HG02943 (cell line): ENCODE results near the gene TAF5.
"Not testable (repeated sequence)": the region's sequence is repeated elsewhere in the genome, so short reads cannot be mapped to it uniquely, and the experiment has no call there.

ENCODE experiments used
- ATAC-seq: cut with Tn5 transposase; IDR thresholded peaks from one replicate; pipeline ENCODE4 v1.9.1; 2021; ENCODE audit warnings: mild to moderate bottlenecking, low read depth, moderate library complexity; ENCODE audit not compliant: unreplicated experiment

The TAF5 gene

DNA sequence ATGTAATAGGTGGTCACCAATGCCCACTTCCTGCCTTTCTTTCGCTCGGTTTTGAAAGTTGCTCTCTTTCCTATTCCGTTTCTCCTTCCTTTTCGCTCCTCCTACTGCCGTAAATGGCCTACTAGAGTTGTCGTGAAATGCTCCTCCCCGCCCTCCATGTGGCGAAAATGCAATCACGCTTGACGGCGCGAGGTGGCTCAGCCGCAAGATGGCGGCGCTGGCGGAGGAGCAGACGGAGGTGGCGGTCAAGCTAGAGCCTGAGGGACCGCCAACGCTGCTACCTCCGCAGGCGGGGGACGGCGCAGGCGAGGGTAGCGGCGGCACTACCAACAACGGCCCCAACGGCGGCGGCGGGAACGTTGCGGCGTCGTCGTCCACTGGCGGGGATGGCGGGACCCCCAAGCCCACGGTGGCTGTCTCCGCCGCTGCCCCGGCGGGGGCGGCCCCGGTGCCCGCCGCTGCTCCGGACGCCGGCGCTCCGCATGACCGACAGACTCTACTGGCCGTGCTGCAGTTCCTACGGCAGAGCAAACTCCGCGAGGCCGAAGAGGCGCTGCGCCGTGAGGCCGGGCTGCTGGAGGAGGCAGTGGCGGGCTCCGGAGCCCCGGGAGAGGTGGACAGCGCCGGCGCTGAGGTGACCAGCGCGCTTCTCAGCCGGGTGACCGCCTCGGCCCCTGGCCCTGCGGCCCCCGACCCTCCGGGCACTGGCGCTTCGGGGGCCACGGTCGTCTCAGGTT is at the start of gene TAF5:
TAF5 (plus strand) TSS at position 195 of the 737 bp plus-strand sequence; CDS start at position 209, 14 bp downstream.
- peak; percentile 59 for ATAC-seq

DNA sequence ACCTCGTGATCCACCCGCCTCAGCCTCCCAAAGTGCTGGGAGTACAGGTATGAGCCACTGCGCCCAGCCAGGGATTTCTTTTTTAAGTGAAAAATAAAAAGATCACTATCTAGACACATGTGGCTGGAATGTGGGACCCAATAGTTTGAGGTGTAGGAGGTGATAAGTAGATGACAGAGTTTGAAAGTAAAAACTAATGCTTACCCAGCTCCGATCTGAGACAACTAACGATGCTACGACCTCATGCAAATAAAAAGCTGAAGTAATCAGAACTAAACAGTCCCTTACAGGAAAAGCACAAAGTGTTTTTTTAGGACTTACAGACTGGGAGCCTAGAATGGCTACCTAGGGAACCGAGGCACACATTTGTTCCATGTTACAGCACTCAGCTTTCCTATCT is 39.9 kb upstream of the TAF5 start:
- ATAC-seq: no peak

GRCh38 chr10:103333934-103334520 is 33.7 kb upstream of the TAF5 start:
- no peak for ATAC-seq

DNA sequence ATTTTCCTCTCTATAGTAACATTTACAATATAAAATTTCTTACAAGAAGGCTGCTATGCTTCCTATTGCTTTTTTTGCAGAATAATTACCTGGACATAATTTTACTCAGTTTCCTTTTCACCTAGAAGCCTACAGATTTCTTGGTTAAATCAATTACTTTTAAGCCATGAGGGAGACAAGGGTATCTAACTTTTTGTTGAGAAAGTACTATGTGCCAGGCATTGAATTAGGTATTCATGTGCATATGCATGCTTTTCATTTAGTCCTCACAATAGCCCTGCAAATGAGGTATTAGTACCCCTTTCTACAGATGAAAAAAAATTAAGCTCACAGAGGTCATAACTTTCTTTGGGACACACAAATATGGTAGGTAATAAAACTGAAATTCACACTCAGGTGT is 33.2 kb upstream of the TAF5 start:
- ATAC-seq: no peak

- no peak for ATAC-seq
Observed at GRCh38 chr10:103336370-103336769, 31.4 kb upstream of the TAF5 start.

- ATAC-seq: no peak
Observed at GRCh38 chr10:103350175-103350516, 17.6 kb upstream of the TAF5 start.

- peak; percentile 79 for ATAC-seq
Observed at GRCh38 chr10:103350517-103351260, 17.1 kb upstream of the TAF5 start, which contains the start of gene PCGF6. PCGF6 (minus strand) TSS chr10:103351140; CDS start chr10:103351066, 74 bp downstream.

- ATAC-seq: no peak
Observed at GRCh38 chr10:103353281-103353680, 14.5 kb upstream of the TAF5 start.

DNA sequence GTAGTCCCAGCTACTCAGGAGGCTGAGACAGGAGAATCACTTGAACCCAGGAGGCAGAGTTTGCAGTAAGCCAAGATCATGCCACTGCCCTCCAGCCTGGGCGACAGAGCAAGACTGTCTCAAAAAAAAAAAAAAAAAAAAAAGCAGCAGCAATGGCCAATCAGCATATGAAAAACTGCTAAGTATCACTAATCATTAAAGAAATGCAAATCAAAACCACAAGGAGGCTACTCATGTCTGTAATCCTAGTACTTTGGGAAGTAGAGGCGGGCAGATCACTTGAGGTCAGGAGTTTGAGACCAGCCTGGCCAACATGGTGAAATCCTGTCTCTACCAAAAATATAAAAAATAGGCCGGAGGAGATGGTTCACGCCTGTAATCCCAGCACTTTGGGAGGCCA is 13.2 kb upstream of the TAF5 start:
- ATAC-seq: not testable (repeated sequence)

DNA sequence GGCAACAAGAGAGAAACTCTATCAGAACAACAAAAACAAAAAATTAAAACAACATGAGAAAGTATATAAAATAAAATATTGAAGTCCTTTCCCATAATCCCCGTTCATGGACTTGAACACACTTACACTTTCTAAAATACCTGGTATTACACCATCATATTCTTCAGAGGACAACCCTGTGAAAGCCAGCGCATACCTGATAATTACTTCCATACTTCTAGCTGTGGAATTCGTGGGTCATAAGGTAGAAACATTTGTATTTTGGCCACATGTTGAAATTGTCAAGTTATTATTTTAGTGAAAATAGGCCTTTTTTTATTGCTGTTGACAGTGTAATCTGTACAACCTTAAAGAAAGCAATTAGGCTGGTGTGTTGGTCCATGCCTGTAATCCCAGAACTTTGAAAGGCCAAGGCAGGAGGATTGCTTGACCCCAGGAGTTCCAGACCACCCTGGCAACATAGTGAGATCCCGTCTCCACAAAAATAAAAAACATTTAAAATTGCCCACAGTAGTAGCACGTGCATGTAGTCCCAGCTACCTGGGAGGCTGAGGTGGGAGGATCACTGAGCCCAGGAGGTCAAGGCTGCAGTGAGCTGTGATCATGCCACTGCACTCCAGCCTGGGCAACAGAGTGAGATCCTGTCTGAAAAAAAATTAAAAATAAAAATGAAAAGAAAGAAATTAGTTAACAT is 11.7 kb upstream of the TAF5 start:
- ATAC-seq: no peak

- not testable (repeated sequence) for ATAC-seq
Observed at GRCh38 chr10:103359493-103359892, 8.3 kb upstream of the TAF5 start.

- not testable (repeated sequence) for ATAC-seq
Observed at GRCh38 chr10:103360791-103361190, 7.0 kb upstream of the TAF5 start.

- ATAC-seq: no peak
Observed at GRCh38 chr10:103367379-103367781, 396 bp upstream of the TAF5 start.

DNA sequence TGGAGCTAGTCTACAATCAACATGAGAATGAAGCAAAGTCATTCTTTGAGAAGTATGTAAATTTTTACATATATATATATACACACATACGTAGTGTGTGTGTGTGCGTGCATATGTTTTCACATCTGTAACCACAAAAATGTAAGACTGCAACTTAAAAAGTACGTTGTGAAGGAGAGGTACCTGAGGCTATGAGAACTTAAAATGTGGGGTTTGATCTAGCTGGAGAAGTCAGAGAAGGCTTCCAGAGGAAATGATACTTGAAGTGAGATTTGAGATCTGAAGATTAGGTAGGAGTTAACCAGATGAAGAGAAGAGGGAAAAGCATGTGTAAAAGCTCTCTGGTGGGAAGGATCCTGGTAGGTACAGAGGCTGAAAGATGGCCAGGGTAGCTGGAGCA is 5.8 kb downstream of the TAF5 start:
- ATAC-seq: no peak

GRCh38 chr10:103374263-103374662 is 6.5 kb downstream of the TAF5 start:
- no peak for ATAC-seq

GRCh38 chr10:103382769-103383168 is 15.0 kb downstream of the TAF5 start:
- ATAC-seq: no peak

- no peak for ATAC-seq
Observed at GRCh38 chr10:103394180-103394579, 26.4 kb downstream of the TAF5 start.

DNA sequence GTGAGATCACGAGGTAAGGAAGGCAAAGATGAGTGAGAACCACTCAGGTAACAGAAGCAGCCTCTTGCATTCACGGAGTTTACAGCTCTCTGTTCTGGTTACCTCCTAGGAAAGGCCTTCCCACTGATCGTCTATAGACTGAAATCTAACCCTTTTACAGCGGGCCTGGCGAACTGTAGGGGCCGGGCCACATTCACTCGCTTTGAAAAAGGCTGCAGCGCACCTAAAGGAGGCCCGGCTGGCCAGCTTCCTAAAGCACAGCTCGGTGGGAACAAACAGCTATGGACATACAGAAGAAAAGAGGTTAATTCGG is 27.9 kb downstream of the TAF5 start:
- ATAC-seq: no peak

DNA sequence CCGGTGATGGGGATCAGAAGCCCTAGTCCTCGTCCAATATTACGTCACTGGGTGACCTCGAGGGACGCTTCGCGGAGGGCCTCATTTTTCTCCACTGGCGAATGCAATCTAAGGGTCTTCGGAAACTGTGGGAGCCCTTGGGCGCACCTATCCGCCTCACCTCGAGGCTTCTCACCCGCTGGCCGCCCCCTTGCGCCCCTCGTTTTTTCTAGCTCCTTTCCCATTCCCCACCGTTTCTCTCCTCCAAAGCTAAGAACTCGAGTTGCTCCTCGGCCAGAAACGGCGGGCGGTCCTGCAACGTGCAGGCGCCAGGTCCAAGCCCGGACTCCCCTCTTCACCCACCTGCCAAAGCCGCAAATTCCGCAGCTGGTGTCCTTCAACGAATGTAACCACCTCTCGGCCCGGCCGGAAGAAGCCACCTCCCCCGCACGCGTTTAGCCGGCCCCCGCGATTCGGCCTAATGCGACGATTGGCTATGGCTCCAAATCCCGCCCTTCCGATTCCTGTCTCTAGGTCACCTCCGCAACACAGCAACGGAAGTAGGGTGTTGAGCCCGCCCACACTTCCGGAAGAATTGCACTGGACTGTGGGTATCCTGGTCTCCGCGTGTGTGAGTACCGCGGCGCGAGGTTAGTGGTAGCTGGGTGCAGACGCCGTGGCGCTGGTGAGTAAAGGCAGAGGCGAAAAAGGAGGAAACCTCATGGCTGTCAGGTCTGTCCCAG is 28.5 kb downstream of the TAF5 start, which contains the start of the genes ATP5MK and PDCD11:
ATP5MK (minus strand) TSS at position 409 of the 722 bp plus-strand sequence. CDS start 4,018 bp downstream, outside the sequence.
PDCD11 (plus strand) TSS at position 560 of the 722 bp plus-strand sequence. CDS start 1,801 bp downstream, outside the sequence.
- peak; percentile 99 for ATAC-seq

- no peak for ATAC-seq
Observed at GRCh38 chr10:103396789-103397087, 29.0 kb downstream of the TAF5 start.
